Nucleus accumbens (tissue), 56 donors: ENCODE data around the gene HOXC9.

Source experiments
- DNase-seq, 56 donors: peaks; one replicate each; lab custom pipeline; 2025; lab: John Stamatoyannopoulos, UW

HOXC9 gene

GRCh38 chr12:54000116-54001114, at the start of gene HOXC9:
Gene HOXC9 (plus strand): TSS chr12:54000161. CDS start chr12:54000189, 28 bp downstream.
- no peak for DNase-seq

DNA sequence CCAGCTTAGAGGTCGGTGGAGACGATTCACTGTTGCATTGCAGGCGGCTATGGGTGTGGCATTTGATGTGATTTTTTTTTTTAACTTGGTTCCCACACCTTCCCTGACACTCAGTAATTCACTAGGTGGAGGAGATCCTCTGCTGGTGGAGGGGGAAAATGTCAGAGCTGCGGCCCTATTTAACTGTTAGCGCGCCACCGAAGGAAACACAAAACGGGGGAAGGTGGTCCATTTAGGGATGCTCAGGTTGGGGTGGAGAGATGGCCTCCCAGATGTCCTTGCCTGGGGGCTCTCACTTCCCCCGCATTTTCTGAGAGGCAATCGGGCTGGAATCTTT, 49.6 kb upstream of the HOXC9 start:
- no peak for DNase-seq

- no peak for DNase-seq
These were observed 49.0 kb upstream of the HOXC9 start for GRCh38 chr12:53950789-53951576.

DNA sequence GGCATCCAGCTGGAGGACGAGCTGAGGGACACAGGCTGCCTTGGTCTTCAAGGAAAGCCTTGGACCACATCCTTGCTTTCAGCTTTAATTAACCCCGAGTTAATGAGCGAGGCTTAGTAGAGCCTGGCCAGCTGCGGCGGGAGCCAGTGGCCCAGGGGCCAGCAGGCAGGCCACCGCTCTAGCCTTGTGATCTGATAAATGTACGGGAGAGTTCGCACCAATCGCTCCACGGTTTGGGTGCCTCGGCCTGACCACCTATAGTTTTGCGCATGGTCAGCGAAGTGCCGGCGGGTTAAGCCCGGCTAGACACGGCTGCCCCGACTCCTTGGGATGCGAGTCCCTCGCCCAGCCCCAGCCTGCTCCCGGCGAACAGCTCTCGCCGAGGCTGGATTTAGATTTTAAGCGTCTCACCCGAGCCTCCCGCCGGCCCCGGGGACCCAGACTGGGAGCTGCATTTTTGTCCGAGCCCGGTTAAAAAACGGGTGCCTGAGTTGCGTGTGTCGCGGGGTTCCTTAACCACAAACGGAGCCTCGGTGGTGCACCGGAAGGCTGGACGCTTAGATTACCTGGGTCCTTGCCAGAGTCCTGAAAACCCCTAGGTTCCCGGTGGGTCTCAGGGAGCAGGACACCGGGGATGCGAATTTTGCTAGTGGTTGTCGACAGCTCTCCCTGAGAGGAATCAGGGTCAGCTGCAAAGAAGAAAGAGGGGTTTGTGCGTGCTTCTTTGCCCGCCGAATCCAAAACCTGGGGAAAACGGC, 48.2 kb upstream of the HOXC9 start:
- DNase-seq: no peak

DNA sequence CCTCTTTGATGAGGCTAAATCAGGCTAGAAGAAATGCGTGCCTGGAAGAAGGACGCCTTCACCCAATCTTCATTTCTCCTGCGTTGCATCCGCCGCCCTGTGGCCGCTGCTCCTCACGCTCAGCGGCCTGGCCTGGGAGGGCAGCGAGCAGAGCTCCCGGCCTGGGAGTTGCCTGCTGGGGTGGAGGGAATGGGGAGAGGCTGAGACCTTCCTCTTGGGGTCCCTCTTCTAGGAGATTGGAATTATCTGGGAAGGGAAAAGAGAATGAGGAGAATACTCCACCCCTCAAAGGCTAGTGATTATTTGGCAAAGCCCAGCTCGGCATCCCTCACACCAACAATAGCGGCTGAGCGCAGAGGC, 47.6 kb upstream of the HOXC9 start:
- no peak for DNase-seq

GRCh38 chr12:53952871-53953734, 46.9 kb upstream of the HOXC9 start:
- DNase-seq: no peak

GRCh38 chr12:53953831-53954693, 45.9 kb upstream of the HOXC9 start:
- no peak for DNase-seq

DNA sequence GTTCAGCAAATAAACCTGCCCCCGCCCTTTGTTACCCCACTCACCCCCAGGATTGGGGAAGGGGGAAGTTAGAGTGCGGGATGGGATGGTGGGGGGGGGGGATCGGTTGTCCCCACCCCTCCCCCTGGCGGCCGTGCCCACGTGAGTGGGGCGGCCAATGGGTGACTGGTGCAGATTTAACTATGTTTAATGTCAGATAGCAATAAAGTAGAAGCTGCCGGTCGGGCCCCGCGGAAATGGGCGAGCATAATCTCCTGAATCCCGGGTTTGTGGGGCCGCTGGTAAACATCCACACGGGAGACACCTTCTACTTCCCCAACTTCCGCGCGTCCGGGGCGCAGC, 45.3 kb upstream of the HOXC9 start, which contains the start of gene HOXC12:
HOXC12 (plus strand) TSS at position 210 of the 342 bp plus-strand sequence; CDS start at position 237, 27 bp downstream.
- no peak for DNase-seq

DNA sequence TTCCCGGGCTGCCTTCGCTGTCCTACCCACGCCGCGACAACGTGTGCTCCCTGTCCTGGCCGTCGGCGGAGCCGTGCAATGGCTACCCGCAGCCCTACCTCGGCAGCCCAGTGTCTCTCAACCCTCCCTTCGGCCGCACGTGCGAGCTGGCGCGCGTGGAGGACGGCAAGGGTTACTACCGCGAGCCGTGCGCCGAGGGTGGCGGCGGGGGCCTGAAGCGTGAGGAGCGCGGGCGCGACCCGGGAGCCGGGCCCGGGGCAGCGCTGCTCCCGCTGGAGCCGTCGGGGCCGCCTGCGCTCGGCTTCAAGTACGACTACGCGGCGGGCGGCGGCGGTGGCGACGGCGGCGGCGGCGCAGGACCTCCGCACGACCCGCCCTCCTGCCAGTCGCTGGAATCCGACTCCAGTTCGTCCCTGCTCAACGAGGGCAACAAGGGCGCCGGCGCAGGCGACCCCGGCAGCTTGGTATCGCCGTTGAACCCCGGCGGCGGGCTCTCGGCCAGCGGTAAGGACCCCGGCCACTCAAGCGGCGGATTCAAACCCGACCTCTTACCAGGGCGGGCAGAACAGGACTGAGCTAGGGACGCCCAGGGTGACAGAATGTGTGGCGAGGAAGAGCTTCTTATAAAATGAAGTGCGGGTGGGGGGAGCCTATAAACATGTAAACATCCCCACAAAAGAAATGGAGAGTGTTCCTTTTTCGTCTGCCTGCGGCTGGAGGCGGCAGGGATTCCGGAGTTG, 44.8 kb upstream of the HOXC9 start:
- DNase-seq: no peak

DNA sequence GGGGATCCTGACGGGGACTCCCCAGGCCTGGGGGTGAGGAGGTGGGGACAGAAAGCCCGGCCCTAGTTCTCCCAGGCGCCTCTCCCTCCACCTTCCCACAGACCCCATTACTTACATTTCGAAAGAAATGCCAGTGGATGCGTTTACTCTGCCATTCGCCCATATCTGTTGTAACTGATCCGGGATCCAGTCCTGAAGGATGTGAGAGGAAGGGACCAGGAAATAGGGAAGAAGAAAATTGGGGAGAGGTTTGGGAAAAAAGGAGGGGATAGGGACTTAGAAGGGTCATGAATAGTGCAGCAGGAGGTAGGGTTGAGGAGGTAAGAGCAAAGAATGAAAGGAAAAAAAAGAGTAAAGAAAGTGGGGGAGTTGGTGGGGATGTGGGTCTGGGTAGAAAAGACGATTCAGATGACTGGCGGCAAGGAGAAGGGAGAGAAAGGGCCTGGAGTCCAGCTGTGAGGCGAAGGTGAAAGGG, 44.1 kb upstream of the HOXC9 start:
- no peak for DNase-seq

- no peak for DNase-seq
These were observed 43.6 kb upstream of the HOXC9 start for GRCh38 chr12:53956251-53956887.

DNA sequence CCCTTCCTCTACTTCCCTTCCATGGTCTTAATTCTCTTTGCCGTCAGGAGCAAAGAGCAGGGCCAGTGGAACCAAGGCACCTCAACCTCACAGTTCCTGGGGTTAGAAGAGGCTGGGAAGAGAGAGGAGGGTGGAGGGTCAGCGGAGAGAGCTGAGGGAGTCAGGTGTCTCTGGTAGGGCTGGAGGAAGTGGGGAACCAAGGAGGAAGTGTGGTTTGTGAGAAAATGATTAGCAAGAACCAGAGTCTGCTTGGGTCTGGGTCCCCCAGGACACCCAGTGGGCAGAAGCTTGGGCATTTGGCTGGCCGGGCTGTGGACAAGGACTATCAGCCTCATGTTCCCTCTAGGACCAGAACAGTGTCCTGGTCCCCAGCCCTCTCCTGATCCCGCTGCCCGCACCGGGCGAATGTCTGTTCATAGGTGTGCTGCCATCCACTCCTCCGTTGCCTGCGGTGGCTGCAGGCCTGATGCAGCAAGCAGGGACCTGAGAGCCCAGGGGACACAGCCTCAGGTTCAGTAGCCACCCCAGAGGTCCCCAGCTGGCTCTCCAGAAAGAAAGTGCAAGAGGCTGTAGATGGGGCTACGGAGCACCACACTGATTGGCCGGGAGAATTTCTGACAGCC, 42.9 kb upstream of the HOXC9 start:
- no peak for DNase-seq

DNA sequence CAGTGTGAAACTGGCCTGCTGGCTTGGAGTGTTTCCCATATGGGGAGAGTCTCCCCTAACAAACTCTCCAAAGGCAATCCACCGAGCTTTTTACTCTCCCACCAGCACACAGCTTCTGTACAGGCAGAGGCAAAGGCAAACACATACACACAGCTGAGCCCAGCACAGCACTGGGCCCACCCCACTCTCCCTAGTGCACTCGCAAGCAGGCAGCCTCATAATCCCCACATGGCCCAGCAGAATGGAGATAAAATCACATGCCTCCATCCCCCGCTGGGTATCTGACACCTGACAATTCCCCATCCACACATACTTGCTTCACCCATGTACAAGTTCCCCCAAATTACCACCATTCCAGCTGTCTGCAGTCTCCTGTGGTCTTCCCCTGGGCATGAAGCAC, 41.8 kb upstream of the HOXC9 start:
- DNase-seq: no peak

DNA sequence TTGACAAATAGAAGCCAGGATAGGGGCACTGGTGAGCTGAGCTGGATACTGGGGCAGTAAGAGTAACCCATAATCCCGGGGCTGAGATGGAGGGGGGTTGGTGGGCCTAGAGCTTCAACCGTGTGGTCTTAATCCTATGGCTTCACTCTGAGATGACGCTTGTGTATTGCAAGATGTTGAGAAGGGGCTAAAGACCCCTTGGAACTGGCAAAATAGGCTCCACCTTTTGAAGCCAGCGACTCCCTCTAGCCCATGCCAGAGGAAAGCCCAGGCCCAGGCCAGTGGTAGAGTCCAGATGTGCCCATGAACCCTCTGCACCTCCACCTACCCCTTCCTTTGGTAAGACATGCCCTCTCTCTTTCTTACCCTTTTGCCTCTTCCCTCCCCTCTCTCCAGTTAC, 40.6 kb upstream of the HOXC9 start:
- no peak for DNase-seq

DNA sequence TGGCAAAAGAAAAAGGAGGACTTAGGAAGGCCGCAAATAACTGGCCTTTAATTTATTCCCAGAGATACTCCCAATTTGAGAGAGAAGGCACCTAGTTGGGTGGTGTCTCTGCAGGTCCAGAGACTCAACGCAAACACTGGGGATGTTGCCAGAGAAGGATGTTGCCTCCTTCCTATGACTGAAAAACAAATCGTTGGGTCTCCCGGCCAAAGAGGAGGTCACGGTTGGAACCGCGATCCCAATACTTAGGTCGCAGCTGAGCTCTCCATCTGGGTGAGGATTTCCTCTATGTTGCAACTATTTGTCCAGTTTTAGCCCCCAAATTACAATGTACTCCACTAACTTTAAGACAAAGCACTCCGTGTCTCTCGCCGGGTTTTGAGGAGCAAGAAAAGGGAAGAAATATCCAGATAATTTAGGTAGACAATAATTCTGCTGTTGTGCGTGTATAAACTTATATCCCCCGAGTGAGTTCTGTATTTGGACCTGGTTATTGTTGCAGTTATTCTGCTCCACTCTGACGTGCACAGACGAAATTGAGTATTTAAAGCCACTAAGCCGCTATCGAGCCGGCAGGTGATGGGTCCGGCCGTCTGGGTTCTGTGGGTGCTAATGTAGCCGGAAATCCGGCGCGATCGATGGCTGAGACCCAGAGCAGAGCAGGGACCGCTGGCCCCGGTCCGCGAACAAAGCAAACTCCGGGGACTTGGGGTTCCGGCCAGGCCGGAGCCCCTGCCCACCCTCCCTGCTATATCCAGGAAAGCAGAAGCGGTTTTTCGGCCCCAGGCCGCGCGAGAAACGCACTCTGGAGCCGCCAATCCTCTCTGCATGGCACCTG, 39.6 kb upstream of the HOXC9 start:
- no peak for DNase-seq
